ENCODE data around the gene PRKCA.
"Not testable (repeated sequence)": the region's sequence is repeated elsewhere in the genome, so short reads cannot be mapped to it uniquely, and the experiment has no call there.

The PRKCA gene

DNA sequence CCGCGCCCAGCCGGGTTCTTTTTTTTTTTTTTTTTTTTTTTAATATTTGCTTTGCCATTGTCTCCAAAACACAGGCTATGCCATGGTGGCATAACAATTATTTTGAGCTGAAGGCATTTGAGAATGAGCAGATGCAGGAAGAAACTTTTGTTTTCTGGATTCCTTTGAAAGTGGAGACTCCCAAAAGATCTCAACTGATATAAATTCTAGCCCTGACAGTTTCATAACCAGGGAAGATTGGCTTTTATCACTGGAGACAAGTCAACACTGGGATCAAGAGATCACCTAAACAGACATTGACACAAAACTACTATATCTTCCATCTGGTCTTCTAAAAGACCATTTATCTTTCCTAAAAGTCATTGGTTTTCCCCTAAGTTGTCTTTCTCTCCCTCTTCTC, 10.1 kb upstream of the PRKCA start:
- DNase-seq, result no peak

DNA sequence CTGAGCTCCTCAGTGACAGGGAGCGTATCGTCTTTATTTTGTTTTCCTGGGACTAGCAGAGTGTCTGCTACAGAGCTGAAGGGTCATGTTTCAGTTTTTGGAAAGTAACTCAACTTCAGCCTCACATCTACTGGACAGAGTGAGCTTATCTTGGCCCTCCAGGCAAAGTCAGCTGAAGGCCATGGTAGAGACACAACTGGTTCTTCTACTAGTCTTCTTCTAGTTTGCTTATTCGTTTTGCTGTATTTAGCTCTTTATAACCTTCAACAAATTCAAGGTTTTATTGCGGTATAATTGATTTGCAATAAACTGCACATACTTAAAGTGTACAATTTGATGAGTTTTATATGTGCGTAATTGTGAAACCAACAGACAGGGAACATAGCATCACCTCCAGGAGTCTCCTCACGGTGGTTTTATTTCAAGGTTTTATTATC, 6.1 kb upstream of the PRKCA start:
- no peak for DNase-seq

DNA sequence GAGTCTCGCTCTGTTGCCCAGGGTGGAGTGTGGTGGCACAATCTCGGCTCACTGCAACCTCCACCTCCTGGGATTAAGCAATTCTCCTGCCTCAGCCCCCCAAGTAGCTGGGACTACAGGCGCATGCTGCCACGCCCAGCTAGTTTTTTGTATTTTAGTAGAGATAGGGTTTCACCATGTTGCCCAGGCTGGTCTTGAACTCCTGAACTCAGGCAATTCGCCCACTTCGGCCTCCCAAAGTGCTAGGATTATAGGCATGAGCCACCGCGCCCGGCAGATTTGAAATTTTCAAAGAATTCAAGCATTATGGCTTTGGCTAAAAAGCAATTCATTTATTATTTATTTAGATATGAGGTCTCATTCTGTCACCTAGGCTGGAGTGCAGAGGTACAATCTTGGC, 5.0 kb upstream of the PRKCA start:
- DNase-seq, result not testable (repeated sequence)

DNA sequence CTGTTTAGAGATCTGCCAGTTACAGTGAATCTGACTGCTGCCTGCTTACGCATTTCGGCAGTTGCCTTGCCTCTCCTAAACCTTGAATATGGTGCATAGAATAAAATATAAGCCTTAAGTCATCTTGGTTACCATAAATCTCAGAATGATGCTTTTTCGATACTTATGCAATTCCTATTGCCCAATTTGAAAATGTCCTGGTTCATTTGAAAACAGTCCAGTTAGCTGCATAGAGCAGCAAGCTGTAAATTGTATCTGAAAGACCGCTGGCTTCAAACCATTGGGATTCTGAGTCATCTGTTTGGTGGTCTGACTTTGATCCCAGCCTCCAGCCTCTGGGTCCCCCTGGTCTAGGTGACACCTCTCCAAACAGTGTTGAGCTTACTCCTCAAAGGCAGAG, 2.7 kb upstream of the PRKCA start:
- no peak for DNase-seq

DNA sequence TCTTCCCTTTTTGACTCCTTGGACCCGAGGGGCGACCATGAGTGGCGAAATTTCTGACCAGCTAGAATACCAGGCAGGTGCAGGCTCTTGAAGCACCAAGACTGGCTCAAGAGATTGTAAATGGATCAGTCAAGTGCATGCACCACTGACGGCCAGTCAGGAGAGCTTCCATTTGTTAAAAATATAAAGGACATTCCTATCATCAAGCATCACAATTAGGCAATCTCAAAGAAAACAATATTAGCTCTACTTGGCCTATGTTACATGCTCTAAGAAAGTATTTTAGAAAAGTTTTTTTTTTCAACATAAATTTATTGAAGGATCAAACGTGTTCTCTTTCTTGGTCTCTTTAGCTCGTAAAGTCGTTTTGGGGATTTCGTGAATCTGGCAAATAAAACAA, 1.5 kb upstream of the PRKCA start:
- DNase-seq, result no peak

DNA sequence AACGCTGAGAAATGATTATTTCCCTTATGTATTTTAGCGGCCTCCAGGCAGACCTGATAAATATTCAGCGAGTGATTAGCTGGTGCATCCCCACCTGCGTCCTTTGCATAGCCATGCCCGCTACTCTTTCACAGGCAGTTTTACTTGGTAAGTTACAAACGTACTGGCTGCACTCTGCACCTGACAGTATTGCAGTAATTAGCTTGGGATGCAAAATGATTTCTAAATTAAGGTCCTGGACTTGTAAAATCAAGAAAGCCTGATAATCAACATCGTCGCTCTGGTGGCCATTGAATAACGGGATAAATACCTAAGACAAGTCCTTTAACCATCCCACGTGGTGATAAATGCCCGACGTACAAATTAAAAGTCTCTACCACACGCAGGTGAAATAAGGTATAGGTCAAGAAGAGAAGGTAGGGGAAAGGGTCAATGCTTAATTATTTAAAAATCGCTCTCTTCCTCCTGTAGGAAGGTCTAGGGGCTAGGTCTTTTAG, 998 bp upstream of the PRKCA start:
- no peak for DNase-seq

DNA sequence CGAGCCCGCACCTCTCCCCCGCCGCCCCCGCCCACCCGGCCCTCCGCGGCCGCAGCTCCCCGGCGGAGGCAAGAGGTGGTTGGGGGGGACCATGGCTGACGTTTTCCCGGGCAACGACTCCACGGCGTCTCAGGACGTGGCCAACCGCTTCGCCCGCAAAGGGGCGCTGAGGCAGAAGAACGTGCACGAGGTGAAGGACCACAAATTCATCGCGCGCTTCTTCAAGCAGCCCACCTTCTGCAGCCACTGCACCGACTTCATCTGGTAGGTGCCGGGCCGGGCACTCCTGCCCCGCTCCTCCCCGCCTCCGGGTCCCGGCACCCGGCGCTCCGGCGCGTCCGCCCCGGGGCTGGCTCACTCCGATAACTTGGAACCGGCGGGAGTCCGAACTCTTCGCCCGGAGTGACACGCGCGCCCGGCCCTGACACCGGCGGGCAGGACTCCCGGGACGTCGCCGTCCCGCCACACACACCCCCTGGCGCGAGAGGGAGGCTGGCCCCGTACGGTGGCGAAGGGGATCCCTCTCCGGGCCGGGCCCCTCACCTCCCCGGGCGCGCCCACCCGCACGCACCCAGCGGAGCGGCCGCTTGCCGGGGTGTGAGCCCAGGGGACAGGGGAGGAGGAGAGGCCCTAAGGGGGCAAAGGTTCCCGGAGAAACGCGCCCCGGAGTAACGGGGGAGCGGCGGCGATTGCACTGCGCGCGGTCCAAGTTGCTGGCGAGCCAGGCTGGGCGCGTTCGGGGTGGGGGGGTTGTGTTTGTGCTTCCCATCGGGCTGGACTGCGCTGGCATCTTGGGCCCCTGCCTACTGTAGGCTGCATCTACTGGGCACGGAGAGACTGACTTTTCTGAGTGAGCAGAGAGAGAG, 581 bp downstream of the PRKCA start:
- DNase-seq, result peak; percentile 14

DNA sequence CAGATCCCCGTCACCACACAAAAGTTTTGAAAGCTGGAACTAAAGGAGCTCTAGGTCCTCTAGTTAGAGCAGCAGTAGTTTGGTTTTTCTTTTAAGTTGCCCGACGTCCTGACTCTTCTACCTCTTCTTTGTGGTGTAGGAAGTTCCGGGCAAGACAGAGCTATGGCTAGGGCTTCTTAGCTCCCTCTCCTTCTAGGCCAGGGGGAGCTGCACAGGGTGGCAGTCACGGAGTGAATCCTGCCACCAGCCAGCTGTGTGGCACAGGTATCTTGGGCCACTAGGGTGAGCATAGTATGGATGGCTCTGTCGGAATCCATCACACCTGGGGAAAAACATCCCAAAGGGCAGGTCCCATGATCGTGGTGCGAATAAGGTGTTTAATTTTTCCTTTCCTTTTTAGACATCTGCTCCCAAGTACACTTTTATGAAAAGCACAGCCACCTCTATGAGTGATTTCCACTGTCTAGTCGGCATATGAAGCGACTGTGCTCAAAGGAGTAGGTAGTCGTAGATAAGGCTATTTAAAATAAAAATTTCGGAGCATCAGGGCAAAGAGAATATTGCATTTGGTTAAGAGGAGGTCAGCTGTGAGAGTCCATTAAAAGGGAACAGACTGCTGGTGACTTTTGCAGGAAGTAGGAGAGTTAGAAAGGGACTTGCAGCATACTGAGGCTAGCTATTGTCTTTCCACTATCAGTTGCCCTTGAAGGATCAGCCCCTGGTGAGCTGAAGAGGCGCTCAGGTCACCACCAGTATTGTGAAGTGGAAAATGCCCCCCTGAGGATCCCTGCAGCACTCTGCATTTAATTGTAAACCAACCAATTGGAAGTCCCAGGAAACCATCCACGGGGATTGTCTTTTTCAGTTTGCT, 2.1 kb downstream of the PRKCA start:
- DNase-seq, result no peak

DNA sequence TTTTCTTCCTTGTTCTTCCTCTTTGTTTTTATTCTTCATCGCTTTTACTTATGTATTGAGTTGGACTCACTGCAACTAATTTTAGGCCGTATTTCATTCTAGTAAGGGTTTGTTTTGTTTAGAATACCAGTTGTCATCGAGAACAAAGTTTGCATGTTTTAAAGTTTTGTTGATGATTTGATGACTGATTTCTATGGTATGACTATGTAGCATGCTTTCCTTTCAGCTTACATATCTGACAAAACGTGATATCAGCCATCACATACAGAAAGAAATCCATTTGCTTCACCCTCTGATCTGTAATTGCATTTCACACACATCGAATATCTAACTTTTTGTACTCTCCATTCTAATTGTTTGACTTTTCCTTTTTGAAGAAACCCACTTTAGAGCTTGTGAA, 4.0 kb downstream of the PRKCA start:
- DNase-seq, result no peak

DNA sequence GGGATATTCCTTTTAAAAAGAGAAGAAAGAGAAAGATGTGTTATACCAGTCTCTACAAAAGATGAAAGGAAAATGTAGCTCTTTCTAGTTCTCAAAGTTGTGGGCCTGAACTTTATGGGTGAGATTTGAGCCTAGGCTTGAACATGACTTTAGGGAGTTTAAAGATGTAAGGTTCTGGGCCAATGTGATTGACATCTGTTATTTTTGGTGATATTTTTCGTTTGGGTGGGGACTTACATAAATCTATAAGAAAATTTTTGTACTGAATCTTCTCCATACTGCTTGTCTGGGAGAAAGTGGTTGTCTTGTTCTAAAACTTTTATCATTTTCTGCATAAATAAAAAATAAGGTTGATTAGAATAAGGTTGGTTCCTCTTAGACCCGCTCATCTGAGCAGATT, 4.8 kb downstream of the PRKCA start:
- no peak for DNase-seq

DNA sequence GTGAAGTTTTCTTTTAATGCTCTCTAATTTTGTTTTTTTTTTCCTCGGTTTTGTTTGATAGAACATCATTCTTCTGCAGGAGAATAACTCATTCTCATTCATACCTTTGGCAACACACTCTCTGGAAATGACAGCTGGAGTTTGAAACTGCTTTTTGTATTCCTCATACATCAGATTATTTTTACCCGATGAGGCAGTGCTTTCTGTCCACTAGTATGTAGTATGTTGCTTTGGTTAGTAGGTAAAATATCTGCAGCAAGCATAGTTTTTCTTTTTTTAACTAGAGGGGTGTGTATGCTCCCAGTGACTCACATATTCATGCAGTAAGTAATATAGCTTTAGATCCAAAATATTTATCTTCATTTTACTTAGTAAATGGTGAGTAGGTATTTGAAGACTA, 6.4 kb downstream of the PRKCA start:
- no peak for DNase-seq

DNA sequence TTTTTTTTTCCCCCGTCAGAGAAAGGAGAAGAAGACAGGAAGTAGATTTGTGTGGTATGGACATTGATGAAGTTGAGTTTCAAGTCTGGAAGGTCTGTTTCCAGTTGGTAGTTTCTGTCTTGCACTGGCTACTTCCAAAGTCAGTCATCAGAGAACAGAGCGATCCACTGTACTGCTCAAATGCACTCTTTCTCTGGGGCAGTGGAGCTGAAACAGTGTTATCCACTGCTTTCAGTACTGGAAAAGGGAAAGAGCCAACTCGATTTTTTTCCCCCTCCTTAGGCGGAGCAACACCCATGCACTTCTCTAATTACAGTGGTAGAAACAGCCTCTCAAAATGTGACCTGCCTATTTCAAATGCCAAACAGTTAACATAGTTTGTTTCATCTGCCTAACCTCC, 7.4 kb downstream of the PRKCA start:
- DNase-seq, result no peak

DNA sequence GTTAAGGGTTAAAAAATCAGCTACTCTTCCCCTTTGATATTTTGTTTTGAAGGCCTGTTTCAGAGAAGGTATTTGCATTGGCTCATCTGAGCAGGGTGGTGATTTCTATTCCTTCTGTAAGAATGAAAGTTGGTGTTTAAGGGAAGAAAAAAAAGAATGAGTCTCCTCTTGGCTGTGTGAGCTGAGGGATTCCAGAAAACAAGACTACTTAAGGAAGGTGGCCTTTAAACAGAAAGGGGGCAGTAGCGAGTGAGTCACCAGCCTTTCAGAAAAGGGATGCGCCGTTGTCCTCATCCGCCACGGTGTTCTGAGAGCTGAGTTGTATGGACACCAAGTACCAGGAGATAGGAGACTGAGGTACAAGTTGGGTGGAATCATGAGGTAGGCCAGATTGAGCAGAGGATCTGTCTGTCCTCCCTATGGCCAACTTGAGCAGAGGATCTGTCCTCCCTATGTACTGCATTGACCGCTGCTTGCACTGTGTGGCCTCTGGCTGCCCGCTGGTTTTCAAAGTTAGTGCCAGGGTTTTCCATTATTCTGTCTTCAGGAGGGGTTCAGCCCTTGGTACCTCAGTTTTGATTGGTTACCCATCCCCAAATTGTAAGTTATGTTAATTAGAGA, 8.2 kb downstream of the PRKCA start:
- DNase-seq, result no peak

DNA sequence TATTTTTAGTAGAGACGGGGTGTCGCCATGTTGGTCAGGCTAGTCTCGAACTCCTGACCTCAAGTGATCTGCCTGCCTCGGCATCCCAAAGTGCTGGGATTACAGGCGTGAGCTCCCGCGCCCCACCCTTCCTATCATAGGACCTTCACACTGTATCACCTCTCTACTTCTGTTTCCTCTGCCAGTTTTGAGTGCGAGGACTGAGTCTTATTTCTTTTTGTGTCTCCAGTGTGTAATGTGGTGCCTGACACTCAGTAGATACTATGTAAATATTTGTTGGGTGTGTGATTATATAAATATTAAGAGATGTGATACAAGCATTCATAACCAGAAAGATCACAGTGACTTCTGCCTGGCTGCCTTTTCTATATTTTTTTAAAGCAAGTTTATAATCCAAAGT, 10.5 kb downstream of the PRKCA start:
- DNase-seq, result no peak

DNA sequence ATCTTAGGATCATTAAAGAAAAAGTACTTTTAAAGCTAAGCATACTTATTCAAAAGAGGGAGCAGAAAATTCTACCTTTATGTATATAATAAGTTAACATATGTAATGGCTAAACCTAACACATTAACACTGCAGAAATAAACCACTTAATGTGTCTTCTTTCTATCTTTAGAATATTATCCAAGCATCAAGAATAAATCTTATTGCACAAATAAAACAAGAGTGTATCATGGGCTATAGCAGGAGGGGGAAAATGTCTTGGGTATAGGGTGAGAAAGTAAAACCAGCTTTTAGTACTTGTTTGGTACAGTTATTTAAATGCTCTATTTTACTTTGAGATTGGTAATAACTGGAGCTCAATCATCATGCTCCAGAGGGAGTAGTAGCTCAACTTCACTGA, 10.9 kb downstream of the PRKCA start:
- DNase-seq, result no peak

DNA sequence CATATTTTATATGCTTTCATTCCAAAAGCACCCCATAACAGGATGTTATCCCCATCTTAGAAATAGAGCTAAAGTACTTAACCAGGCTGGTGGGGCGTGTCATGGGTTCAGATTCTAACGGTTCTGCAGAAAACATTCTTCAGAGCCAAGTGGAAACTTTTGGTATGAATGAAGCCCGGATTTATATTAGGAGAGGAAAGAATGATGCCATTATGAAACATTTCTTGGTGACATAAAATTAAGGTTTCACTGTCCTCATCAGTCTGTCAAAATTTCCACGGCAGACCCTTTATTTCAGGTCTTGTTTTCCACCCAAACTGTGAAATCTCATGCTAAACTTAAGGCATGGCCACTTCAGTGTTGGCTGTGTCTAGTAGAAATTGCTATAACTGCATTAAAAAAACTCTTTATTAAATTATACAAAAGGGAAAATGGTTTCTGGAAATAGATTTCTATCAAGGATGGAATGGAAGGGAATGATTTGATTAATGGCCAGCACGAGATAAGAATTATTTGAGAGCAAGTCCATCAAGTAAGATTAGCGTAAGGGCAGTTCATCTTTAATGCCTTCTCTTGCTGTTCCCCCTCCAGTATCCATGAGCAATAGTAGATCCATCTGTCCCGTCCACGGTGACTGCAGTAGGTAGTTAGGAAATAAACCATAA, 11.7 kb downstream of the PRKCA start:
- no peak for DNase-seq

DNA sequence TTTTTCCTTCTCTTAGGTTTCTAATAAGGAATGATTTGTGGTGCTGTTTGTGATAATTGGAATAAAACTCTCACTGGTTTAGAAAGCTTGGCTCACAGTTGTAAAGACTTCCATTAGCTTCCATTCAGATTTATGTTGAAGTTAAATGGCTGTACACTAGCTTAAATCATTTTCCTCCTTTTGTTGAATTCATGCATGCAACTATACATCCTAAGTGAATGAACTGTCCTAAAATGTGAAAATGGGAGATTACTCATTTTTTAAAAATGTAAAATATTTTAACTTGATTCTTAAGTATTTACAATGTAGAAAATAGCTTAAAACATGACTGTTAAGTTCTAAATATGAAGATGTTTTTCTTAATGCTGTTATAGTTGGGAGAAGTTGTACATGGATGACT, 15.2 kb downstream of the PRKCA start:
- no peak for DNase-seq

DNA sequence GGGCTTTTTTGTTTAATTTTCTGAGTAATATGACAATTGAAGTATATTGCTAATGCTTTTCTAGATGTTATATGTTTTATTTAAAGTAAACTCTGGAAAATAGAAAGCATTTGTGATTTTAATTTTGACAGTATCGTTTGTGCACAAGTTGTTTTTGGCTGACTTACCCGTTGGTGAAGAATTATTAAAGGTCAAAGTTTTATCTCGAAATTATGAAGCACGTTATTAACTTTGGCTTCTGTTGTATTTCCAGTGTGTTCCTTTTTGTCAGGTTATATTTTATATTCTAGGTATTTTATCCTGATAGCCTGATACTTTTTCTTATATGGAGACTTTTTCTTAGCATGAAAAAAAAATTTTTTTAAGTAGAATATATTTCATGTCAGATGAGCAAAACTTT, 16.8 kb downstream of the PRKCA start:
- no peak for DNase-seq

DNA sequence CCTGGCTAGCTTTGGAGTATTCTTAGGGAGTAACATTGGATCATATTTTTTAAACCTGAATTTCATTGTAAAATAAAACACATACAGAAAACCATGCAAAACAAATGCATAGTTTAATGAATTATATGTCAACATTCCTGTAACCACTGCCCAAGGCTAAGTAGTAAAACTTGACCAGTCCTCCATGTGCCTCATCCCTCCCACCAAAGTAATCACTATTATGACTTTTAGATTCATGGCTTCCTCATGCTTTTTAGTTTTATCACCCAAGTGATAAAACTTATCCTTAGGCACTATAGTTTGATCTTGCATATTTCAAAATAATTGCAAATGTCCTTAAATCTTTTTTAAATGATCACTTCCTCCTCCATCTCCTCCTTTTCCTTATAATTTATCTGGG, 20.4 kb downstream of the PRKCA start:
- no peak for DNase-seq

DNA sequence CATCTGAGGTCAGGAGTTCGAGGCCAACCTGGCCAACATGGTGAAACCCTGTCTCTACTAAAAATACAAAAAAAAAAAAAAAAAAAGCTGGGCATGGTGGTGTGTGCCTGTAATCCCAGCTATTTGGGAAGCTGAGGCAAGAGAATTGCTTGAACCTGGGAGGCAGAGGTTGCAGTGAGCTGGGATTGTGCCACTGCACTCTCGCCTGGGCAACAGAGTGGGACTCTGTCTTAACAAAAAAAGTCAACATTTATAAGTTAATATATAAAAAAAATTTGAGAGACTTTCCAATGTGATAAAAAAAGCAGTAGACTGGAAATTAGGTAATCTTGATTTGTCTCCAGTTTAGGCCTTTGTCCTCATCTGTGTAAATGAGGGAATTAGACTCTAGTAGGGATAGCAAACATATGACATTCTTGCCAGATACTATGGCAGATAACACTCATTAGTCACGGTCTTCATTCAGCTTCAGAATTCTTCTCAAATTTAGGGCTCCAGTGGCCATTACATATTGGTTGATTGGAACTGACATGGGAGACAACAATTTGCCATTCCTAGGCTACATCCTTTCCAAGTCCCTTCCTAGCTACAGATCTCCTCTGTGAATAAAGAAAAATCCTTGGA, 22.1 kb downstream of the PRKCA start:
- DNase-seq, result not testable (repeated sequence)

DNA sequence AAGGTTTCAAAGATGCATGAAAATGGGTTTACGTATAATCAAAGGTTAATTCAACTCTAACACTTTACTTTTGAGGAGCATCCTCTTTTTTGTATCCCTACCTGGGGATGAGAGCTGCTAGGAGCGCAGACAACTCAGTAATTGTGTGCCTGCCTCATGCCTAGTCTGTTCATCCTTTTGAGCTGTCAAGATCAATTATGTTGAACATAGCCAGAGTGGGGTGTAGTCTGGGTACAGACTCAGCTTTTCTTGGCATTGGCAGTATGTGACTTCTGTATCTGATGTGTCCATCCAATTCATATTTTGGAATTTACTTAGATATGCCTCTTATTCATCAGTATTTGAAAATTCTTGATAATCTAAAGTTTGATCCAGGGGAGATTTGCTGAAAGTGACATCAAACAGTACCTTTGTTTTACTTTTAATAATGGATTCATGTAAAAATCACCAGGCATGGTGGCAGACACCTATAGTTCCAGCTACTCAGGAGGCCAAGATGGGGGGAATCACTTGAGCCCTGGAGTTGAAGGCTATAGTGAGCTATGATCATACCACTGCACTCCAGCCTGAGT, 24.1 kb downstream of the PRKCA start:
- no peak for DNase-seq

DNA sequence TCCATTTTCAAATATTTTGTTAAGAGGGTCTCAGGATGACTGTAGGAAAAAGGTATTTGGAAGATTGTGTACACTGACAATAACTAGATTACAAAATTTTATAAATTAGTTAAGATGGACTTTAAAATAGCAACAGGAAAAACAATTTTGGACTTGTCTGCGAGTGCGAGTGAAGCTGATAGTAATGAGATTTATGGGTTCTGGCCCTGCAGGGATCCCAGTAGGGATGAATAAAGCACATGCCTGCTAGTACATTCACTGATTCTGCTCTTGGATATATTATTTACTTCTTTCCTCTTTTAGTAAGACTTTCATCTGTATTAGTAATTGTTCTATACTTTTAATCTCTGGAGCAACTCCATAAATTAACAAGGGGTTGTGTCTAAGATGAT, 28.2 kb downstream of the PRKCA start:
- no peak for DNase-seq

Measured in NCI-H510A (cell line).